HG03442 (cell line): Measurements from ENCODE around the gene GJA10.

ENCODE experiments used
- ATAC-seq: cut with Tn5 transposase; IDR thresholded peaks from one replicate; pipeline ENCODE4 v1.9.1; 2021; ENCODE audit warnings: mild to moderate bottlenecking, moderate library complexity; ENCODE audit not compliant: unreplicated experiment

The GJA10 gene

GRCh38 chr6:89942601-89943000 lies 48.3 kb downstream of the GJA10 start:
- no peak for ATAC-seq

GRCh38 chr6:89944181-89944755 lies 50.0 kb downstream of the GJA10 start:
- no peak for ATAC-seq

GRCh38 chr6:89944826-89945407 lies 50.6 kb downstream of the GJA10 start:
- ATAC-seq: no peak
